A673 (cell line): ENCODE measurements around the gene RNF183.

Source experiments
- EZH2 ChIP-seq: fragments of 200-600 bp; sonication (generic); IDR thresholded peaks from 2 replicates; pipeline ENCODE4 v1.6.1; 2017; ENCODE audit warnings: borderline replicate concordance, low read depth, mild to moderate bottlenecking, mixed read lengths, antibody characterized with exemption, low read length; ENCODE audit not compliant: poor library complexity, severe bottlenecking
- TF ChIP-seq, protein P1 (sequence below): fragments of 300-800, 200-600 bp; sonication (generic); conservative IDR thresholded peaks from 2 replicates; pipeline ENCODE4 v1.5.1; 2017; ENCODE audit warnings: low read depth, mild to moderate bottlenecking, antibody characterized with exemption, low read length, moderate library complexity, mixed read lengths

DNA sequence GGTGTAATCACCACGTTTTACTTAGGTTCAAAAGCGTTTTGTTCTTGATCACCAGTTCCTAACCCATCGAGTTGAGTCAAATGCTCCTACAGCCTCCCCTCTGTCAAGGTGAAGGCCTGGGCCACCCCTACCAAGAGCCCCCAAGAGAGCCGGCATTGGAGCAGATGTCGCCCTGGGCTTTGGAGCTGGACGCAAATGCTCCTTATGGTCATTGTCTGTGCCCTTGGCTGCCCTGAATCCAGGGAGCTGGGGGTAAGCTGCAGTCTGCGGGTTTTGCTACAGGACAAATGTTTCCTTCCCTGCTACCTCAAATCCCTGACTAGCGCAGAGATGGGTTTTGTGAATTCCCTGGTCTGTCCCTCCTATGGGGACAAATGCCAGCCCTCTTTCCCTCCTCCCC, 4.9 kb downstream of the RNF183 start:
- TF ChIP-seq, protein P1, sequence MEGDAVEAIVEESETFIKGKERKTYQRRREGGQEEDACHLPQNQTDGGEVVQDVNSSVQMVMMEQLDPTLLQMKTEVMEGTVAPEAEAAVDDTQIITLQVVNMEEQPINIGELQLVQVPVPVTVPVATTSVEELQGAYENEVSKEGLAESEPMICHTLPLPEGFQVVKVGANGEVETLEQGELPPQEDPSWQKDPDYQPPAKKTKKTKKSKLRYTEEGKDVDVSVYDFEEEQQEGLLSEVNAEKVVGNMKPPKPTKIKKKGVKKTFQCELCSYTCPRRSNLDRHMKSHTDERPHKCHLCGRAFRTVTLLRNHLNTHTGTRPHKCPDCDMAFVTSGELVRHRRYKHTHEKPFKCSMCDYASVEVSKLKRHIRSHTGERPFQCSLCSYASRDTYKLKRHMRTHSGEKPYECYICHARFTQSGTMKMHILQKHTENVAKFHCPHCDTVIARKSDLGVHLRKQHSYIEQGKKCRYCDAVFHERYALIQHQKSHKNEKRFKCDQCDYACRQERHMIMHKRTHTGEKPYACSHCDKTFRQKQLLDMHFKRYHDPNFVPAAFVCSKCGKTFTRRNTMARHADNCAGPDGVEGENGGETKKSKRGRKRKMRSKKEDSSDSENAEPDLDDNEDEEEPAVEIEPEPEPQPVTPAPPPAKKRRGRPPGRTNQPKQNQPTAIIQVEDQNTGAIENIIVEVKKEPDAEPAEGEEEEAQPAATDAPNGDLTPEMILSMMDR, result no peak
- no peak for TF ChIP-seq EZH2
